HG03439 (cell line): ENCODE measurements around the gene OR6K6.

Source experiments
- ATAC-seq: cut with Tn5 transposase; IDR thresholded peaks from one replicate; pipeline ENCODE4 v1.9.1; 2021; ENCODE audit warnings: mild to moderate bottlenecking, moderate library complexity; ENCODE audit not compliant: unreplicated experiment

OR6K6 gene

DNA sequence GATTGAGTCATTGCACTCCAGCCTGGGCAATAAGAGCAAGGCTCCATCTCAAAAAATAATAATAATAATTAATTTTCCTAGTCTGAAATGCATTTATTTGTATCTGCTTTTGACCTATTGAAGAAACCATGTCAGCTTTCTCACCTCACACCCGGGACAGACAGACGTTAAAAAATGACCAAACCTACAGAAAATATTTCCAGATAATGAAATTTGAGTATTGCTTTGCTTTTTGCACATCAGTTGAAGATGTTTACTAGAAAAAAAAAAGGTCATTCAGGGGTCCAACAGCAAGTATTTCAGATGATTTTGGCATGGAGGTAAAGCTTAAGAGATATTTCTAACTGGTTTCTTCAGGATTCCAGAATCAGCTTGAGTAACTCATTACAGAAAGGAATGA is at the start of gene OR6K6:
Gene OR6K6, plus strand, starts transcription at position 301 of the 400 bp plus-strand sequence. CDS start 168 bp downstream, outside the sequence.
- ATAC-seq = no peak

- no peak for ATAC-seq
Observed at GRCh38 chr1:158706096-158706495, 48.4 kb upstream of the OR6K6 start.

DNA sequence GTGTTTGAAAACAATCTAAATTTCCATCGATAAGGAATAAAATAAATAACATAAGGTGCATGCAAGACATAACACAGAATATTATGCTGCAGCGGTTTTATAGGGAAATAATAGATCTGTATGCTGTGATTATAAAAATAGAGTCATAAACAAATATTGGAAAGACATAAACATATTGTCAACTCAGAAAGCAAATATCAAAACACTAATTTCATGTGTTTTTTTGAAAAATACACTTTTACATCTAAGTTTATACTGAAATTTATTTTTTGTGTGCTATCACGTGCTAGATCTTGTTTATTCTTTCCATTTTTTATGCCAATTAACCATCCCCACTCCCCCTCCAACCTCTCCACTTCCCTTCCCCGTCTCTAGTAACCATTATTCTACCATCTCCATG is 43.4 kb upstream of the OR6K6 start:
- no peak for ATAC-seq

DNA sequence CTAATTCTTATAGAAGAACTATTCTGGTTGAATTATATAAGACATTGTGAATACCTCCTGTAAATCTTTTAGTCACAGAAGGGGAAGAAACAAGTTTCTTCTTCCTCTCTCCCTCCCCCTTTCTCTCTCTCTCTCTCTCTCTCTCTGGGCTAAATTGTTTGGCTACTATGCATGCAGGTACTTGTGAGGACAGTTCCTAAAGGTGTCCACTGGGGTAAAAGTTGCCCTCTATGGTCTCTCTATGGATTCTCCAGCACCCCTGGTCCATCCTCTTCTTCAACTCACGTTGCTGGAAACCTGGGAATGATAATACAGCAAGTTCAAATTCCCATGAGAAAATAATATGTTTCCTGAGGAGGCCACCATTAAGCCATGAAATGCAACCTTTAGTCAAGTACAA is 39.8 kb upstream of the OR6K6 start:
- ATAC-seq = no peak

DNA sequence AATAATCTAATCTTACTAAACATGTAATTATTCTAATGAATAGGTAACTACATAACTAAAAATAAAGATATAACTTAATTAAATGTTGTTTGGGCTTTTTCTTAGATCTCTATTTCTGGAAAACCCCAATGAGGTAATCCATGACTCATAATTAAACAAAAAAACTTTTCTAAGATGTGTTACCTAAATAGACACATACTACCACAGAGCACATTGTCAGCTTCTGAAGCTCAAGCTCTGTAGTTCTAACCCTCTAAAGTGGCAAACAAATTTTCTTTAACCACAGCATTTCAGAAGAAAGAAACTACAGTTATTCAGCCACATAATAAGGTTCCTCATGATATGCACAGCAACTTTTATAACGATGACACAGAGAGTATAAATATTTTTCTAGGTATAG is 38.2 kb upstream of the OR6K6 start:
- no peak for ATAC-seq

DNA sequence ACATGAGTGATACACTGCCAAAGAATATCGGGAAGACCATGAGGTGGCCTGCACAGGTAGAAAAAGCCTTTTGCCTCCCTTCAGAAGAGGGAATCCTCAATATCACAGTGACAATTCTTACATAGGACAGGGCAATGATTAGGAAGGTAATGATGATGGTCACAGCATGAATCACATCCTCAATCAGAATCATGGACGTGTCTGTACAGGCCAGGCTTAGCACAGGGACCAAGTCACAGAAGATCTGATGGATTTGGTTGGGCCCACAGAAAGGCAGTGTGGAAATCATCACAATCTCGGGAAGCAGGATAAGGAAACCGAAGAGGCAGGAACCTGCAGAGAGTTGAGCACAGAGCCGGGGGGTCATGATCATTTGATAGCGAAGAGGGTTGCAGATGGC is 37.2 kb upstream of the OR6K6 start:
- no peak for ATAC-seq

- ATAC-seq = no peak
Observed at GRCh38 chr1:158719664-158720063, 34.9 kb upstream of the OR6K6 start.

GRCh38 chr1:158720620-158721019 is 33.9 kb upstream of the OR6K6 start, which contains the start of gene OR6K3:
OR6K3 (minus strand) TSS chr1:158720720; CDS start chr1:158718115, 2,605 bp downstream.
- ATAC-seq = no peak

GRCh38 chr1:158724442-158724841 is 30.1 kb upstream of the OR6K6 start:
- ATAC-seq = no peak

DNA sequence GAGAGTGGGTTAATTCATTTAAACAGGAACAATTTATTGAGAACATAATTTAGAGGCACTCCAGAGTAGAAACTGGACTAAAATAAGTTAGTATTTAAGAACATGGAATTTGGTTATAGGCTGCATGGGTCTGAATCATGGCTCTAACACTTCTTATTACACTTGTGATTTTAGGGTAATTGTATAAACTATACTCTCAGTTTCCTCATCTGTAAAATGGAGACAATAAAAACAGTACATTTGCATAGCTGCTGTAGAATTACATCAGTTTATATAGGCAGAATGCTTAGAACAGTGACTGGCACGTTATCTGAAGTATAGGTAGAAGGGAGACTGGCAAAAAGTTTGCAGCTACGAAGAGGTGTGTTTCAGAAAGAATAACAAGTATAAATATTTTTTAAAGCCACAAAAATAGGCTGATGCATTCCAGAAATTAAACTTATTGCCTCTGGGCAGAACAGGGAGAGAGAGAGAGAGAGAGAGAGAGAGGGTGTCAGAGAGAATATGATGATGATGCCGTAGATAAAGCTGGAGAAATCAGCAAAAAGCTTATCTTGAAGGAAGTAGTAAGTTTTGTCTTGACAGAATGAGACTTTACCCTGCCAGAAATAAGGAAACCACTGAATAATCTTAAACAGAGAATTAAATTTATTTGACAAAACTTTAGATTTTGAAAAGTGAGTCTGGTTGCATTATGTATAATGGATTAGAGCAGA is 25.9 kb upstream of the OR6K6 start:
- ATAC-seq = no peak

DNA sequence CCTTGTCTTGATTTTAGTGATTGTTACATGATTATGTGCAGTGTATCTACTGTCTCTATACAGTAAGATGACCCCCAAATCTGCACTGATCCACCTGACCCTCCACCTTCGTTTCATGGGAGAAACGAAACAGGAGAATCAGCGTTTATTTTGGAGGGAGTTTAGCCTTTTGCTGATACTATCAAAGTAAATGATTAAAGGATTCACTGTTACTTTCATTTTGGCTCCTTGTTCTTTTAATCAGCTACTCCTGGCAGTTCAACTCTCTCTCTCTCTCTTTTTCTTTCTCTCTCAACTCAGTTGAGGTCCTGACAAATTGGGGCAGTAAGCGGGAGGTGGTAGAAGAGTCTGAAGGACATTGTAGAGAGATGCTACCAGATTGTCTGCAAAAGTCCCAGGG is 24.1 kb upstream of the OR6K6 start:
- ATAC-seq = no peak

- ATAC-seq = no peak
Observed at GRCh38 chr1:158731707-158732106, 22.8 kb upstream of the OR6K6 start.

- ATAC-seq = no peak
Observed at GRCh38 chr1:158732524-158732923, 22.0 kb upstream of the OR6K6 start.

DNA sequence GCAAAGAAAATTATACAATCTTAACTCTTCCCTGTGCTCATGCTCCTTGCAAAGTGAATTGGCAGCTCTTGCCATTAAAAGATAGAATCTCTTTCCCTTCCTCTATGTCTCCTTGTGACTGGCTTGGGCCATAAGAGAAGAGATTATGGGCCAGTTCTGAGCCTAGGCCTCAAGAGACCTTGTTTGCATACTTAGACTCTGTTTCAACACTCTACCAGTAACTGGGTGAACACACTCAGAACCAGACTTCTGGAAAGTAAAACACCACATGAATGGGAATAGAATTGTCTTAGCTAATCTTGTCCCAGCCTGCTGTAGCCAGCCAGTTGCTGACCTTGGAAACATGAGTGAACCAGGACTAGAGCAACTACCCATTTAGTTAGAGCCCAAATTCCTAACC is 18.7 kb upstream of the OR6K6 start:
- no peak for ATAC-seq

DNA sequence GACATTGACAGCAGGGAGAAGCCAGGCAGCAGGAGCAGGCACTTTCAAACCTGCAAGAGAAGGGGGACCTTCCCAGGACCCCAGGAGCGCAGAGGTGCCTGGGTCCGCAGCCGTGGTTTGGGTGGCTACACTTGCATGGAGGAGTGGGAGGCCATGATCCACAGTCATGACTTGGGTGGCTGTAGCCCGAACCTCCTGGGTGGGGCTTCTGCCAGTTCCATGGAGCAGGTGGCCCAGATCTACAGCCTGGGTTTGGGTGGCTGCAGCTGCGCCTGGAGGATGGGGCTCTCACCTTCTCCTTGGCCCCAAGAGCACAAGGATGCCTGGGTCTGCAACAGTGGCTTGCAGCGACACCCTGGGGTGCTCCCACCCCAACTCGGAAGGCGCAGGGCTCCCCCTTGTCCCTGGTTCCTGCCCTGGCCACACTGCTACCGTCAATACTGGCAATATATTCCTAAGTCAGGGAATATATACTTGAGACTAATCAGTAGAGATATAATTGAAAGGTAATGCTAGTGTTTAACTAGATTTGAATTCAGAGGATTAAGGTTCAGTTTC is 2.3 kb upstream of the OR6K6 start:
- no peak for ATAC-seq

DNA sequence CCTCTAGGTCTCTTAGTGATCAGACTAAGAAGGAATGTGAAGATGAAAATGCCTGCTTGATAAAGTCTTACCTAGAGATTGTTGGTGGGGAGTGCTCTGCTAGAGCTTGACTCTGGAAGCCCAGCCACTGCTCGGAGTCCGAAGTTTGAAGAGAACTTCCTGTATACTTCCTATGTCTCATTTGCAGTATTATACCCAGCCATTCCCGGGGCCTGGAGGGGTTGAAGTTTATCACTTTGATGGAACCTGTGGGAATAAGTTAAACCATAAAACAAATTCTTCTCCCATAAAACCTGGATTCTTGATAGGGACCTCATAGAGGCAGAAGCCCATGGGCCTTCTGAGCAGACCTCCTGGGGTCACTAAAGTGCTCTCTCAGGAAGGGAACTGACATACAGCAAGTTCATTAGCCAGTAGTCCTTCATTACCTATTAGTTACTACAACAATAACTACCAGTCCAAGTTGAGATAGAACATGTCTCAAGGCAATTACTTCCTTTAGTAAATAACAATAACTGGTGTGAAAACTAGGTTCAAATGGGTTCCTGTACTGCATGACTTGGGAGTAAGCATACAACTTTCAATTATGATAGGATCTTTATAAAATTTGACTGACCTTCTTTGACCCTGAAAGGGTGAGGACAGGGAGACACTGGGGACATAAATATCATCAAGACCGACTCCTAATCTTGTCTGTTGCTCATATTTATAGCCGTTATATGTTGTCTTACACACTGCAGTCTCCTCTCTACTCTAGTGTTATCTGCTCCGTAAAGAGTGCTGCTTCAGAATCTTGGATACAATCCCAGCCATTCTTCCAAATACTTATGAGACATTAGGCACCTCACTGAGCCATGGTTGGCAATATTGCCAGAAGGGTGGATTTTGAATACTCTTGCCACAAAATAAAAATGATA is 17.7 kb downstream of the OR6K6 start, which contains the start of gene OR6N1:
Gene OR6N1, minus strand, starts transcription at position 246 of the 917 bp plus-strand sequence. CDS start 5,513 bp downstream, outside the sequence.
- ATAC-seq = no peak

GRCh38 chr1:158781104-158781503 is 26.6 kb downstream of the OR6K6 start, which contains the start of gene OR6N2:
OR6N2 (minus strand) TSS chr1:158781204; CDS start chr1:158777635, 3,569 bp downstream.
- ATAC-seq = no peak

- ATAC-seq = no peak
Observed at GRCh38 chr1:158793604-158794003, 39.1 kb downstream of the OR6K6 start.

DNA sequence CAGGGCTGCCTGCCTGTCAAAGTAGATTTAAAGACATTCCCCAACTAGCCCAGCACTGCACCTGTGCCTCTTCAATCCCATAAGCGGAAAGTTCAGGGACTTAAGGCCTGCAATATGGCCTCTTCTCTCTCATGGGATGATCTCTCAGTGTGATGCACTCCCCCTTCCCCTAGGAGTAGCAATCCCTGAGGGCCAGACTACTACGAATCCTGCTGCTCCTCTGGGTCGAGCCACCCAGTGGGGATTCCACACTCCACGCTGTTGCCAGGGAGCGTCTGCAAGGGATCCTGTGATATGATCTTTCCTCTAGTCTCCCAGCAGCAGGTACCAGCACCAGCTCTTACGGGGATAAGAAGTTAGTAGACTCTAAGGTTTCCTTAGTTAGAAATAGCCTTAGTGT is 39.7 kb downstream of the OR6K6 start:
- ATAC-seq = no peak

GRCh38 chr1:158798531-158798930 is 44.0 kb downstream of the OR6K6 start:
- ATAC-seq = no peak

DNA sequence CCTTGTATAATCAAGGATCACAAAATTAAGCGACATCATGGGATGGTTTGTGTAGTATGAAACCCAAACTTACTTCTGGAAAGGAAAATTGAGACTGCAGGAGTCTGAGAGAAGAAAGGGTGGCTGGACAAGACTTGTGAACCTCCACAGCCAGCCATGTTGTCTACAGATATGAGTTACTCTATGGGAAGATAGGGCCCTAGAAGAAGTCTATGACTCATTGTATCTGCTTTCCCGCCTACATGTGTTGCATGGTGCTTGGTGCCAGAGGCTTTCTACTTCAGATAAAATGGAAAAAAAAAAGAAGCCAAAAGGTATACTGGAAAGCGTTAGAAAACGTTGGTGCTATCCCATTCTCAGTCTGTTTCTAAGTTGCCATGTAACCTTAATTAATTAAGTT is 45.2 kb downstream of the OR6K6 start:
- no peak for ATAC-seq
